Amygdala (tissue), 56 donors: ENCODE results near the gene TREX2.

Source experiments
- DNase-seq, 56 donors: peaks; one replicate each; lab custom pipeline; 2025; lab: John Stamatoyannopoulos, UW

The TREX2 gene

DNA sequence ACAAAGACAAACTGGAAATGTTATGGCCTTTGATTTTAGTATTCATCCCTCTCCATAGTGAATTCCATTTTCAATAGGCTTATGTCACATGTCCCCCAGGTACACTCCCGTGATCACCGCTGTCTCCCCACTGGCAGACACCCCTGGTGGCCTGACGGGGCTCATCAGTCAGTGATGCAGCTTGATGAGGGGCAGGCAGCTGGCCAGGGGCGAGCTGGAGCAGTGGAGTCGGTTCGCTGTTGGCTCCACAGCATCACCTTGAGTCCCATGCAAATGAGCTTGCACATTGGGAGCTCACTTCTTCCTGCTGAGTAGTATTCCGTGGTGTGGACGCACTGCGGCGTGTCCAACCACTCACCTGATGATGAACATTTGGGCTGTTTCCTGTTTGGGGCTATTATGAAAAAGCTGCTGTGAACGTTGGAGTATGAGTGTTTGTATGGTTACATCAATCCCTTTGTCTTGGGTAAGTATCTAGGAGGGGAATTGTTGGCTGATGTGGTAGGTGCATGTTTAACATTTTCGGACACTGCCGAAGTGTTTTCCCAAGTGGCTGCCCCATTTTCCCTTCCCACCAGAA is 5.2 kb downstream of the TREX2 start:
- no peak for DNase-seq

GRCh38 chrX:153439977-153440376 is 5.9 kb downstream of the TREX2 start:
- DNase-seq: no peak

GRCh38 chrX:153438532-153438931 is 7.3 kb downstream of the TREX2 start:
- peak in 5 of 56 donors; percentile 3 to 14 (median 4) for DNase-seq

- DNase-seq: no peak
These were observed 10.0 kb downstream of the TREX2 start for GRCh38 chrX:153435845-153436244.

DNA sequence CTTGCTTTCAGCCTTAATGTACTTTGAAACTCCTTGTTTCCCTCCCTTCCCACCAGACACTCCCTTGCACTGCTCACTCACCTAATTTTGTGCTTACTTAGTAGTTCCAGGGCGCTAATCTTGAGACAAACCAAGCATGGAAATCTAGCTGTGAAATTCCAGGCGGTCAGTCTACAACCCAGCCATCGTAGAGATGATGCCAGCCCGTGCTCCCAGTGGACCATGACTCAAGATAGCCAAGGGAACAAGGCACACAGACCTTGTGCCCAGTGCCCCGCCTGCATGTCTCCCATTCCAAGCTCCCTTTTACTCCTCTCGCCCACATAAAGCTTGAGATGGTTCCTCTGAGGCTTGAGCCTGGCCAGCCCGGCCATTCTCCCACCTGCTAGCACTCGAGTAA is 11.1 kb downstream of the TREX2 start:
- DNase-seq: no peak

DNA sequence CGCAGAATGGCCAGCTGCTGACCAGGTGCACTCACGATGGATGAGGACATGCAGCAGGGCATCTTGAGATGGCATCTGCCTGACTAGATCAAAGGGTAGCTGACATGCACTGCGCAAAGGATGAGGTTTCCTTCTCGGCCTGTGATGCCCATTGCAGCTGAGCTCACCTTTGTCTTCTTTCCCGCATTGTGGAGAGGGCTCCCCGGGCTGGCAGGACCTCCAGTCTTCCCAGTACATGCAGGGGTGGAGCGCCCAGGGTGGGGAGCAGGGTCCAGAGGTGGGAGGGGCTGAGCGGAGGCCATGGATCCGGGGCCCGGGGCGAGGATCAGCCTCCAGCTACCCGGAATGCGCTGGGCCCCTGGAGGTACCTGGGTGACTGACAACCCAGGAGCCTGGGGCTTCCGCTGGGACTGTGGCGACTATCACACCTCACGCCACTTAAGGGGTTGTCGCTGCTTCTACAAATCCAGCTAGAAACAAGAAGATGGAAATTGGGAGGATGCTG is 12.0 kb downstream of the TREX2 start:
- DNase-seq: no peak

GRCh38 chrX:153433161-153433680 is 12.6 kb downstream of the TREX2 start:
- no peak for DNase-seq

GRCh38 chrX:153430796-153431195 is 15.1 kb downstream of the TREX2 start:
- no peak for DNase-seq

DNA sequence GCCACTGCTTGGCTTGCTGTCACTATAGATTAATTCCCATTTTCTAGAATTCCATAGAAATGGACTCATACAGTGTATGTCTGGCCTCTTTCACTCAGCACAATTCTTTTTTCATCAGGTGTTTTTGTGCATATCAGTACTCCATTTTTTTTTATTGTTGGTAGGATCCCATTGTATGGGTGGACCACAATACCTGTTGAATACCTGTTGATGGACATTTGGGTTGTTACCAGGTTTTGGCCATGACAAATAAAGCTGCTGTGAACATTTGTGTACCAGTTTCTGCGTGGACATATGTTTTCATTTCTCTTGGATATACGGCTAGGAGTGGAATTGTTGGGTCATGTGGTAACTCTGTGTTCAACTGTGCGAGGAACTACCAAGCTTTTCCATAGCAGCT is 19.7 kb downstream of the TREX2 start:
- no peak for DNase-seq

- no peak for DNase-seq
These were observed 22.2 kb downstream of the TREX2 start for GRCh38 chrX:153423652-153424051.

DNA sequence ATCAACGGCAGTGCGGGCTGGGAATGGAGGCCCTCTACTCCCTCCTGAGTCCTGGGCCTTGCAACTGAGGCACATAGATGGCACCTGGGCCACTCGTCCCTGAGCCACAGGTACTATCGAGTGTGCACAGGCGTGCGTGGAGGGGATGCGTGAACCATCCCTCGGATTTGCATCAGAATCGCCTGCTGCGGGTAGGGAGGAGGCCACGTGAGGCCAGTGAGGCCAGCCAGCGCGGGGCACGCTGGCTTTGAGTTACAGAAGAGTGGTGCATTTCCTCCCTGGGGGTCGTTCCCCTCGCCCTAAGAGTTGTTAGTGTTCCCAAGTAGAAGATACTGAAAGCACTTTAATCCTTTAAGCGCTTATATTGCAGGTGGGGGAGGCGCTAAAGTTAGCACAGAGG is 24.0 kb downstream of the TREX2 start:
- DNase-seq: no peak

- DNase-seq: no peak
These were observed 24.8 kb downstream of the TREX2 start for GRCh38 chrX:153420851-153421599.

DNA sequence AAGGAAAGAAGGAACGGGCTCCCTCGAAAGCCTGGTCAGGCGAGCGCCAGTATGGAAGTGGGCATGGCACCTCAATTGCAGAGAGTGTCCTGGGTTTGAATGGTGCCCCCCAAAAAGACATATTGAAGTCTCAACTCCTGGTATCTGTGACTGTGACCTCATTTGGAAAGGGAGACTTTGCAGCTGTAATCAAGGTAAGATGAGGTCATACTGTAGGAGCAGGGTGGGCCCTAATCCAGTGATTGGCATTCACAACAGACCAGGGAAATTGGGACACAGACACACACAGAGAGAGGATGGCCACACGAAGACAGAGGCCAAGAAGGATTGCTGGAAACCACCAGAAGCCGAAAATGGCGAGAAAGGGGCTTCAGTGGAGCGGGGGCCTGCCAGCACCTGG is 28.2 kb downstream of the TREX2 start:
- DNase-seq: no peak

DNA sequence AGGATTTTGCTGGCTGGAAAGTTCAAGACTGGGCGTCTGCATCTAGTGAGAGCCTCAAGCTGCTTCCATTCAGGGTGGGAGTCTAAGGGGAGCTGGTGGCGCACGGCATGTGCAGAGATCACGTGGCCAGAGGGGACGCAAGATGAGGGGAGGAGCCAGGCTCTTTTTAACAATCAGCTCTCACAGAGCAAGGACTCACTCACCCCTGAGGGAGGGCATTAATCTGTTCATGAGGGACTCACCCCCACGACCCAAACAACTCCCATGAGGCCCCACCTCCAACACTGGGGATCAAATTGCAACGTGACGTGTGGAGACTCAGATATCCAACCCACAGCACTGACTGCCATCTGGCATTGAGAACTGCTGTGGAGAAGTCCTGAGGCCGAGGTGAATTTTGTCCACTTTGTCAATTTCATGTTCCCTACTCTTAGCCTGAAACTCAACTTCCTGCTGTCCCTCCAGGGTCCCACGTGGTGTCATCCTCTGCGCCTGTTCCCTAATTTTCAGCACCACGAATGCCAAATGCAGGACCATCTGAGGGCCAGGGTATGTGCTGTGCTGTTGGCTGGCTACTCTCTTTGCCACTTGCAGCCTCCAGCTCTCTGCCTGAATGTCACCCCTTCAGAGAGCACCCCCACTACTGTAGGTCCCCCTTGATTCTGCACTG is 28.9 kb downstream of the TREX2 start:
- no peak for DNase-seq

GRCh38 chrX:153414856-153415510 is 30.9 kb downstream of the TREX2 start:
- no peak for DNase-seq

DNA sequence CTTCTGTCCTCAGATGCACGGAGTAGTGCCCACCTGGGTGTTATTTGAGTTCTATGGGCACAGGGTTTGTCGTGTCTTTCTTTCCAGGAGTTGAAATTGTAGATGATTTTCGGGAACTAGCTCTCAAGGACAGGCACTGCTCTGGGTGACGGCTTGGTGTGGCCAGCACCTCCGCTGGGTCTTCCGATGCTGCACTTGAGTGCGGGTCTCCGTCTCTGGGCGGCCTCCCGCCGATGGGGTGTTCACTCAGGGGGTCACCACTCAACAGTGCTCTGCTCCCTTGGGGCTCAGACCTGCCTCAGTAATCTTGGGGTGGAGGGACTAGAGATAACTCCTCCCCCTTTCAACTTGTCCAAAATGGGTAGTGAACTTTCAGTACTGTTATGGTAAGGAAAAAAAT is 32.1 kb downstream of the TREX2 start:
- DNase-seq: no peak

GRCh38 chrX:153412746-153413720 is 32.8 kb downstream of the TREX2 start:
- no peak for DNase-seq

- no peak for DNase-seq
These were observed 33.8 kb downstream of the TREX2 start for GRCh38 chrX:153411988-153412574.

GRCh38 chrX:153411255-153411987 is 34.4 kb downstream of the TREX2 start, which contains the start of gene ZFP92:
TSS of gene ZFP92 (plus strand) at chrX:153411472. CDS start at chrX:153418323, 6,851 bp downstream.
- peak in 9 of 56 donors; percentile 1 to 36 (median 8) for DNase-seq
